HL-60/S4 (cell line): Measurements from ENCODE around the gene RUNDC3A.

Source experiments
- in situ Hi-C: fragments of 300-500 bp; cut with MboI; formaldehyde crosslinking; loops from 2 replicates; pipeline ENCODE4 v1.14.3; 2022; ENCODE audit warnings: low sequenced_read_pairs

RUNDC3A gene

DNA sequence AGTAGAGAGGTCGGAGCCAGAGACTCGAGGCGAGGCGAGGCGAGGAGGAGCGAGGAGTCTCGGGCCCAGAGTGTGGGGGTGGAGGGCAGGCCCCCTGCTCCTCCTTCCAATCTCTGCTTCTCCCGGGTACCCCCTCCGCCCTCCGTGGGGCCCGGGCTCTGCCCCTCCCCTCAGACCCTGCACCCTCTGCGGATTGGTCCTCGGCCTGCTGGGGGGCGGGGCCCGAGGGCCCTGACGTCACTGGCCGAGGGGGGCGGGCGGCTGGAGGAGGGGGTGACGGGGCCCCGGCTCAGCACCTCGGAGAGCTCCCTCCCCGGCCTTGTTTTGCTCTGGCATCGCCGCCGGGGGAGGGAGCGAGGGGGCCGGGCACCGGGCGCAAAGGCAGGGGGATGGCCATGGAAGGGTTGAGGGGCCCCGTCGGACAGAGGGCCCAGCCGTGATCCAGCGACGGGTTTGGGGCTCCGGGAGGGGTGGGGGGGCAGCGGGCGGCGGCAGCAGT, at the start of gene RUNDC3A:
TSS of gene RUNDC3A (plus strand) at position 282 of the 499 bp plus-strand sequence. CDS start 232 bp downstream, outside the sequence.
- in situ Hi-C loops = no loop called here

DNA sequence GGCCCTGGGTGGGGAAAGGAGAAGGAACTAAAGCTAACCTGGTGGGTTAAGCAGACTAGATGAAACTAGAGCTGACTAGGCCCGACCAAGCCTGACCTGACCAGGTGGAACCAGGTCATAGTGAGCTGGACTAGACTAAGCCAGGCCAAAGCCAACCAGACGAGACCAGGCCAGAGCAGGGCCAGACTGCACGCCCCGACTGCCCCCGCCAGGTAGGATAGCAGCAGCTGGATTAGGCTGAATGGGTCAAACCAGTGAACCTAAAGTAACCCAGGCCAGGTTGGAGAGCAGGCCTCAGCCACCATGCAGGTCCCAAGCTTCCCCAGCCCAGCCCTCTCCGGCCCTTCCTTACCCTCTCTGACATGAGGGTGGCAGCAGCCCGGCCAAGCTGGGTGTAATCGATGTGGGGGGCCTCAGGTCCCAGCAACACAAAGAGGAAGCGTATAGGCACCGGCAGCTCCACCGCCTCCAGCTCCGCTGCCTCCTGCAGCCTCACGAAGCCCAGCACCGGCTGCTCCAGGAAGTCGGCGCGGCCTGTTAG, 49.5 kb upstream of the RUNDC3A start:
- in situ Hi-C loops = no loop called here

DNA sequence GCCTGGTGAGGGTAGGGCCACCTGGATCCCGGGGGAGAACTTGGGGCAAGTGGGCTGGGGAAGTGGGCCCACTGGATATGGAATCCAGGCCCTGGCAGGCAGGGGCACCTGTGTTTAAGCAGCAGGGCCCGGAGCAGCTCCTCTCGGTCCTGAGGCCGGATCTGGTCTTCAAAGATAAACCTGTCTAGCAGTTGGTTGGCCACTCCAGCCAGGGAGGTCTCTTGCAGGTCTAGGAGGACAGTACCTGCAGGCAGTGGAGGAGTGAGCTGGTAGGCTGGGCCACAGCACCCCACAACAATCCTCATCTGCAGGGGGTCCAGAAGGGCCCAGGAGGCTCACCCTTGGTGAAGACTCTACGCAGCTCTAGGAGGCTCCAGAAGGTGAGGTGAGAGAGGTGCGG, 48.1 kb upstream of the RUNDC3A start:
- in situ Hi-C loops = no loop called here

DNA sequence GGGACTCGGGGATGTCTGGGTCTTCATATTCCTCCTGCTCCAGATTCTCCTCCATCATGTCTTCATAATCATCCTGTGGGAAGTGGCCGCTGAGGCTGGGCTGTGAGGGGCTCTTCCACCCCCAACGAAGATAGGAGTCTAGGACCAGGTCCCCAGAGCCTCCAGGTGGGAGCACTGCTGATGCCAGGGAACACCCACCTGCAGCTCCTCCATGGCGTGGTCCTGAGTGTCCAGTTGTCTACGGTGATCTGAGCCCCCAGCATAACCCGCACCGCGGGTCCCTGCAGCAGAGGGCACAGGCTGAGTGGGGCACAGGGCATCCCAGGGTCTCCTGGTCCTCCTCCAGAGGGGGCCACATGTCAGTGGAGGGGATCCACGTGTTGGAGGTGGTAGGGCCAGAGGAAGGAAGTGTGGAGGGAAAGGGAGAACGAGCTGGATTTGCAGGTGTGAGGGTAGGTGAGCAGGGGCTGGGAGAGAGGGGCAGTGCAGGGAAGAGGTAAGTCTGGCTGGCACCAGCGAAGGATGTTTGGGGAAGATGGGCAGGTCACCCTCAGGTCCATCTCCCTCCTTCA, 45.7 kb upstream of the RUNDC3A start:
- in situ Hi-C loops = no loop called here

DNA sequence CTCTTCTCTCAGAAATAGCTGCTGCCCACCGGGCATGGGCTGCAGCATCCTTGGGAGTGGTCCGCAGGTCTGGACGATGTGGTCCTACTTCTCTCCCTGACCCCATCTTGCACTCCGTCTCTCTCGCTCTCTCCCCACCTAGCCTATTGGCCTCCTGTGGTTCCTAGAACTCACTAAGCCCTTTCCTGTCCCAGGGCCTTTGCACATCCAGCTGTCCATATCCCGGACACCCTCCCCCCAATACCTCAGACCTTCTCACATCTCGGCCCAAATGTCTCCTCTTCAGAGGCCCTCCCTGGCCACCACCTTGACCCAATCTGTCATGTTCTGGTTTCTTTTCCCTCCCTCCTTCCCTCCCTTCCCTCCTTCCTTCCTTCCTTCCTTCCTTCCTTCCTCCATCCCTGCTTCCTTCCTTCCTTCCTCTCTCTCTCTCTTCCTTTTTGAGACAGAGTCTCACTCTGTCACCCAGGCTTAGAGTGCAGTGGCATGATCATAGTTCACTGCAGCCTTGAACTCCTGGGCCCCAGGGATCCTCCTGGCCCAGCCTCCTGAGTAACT, 45.0 kb upstream of the RUNDC3A start:
- in situ Hi-C loops = no loop called here

DNA sequence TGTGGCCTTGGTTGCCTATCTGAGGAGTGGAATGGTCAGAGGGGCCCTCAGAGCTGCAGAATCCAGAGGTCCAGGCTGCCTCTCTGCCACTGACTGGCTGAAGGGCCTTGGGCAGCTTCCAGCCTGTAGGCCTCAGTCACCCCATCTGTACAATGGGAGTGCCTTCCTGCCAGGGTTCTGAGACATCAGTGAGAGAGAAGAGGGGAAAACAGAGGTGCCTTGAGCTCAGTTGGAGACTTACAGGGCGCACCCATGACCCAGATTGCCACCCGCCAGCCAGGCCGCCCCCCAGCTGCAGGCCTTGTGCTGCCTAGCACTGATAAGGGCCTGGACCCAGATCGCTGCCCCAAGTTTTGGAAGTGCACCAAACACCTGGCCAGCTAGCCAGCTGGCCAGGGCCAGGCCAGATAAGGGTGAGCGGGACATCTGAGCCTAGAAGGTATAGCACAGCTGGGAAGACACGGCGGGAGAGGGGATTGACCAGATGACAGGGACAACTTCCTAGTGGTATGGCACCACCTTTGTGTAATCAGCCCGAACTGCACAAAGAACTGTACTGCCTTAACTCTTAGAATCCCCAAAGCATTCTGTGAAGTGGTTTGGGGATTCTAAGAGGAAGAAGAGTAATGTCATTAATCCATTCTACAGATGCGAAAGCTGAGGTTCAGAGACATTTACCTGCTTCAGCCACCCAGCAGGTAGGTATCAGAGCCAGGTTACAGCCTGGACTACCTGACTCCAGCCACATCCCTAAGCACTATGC, 41.8 kb upstream of the RUNDC3A start:
- in situ Hi-C loops = no loop called here

DNA sequence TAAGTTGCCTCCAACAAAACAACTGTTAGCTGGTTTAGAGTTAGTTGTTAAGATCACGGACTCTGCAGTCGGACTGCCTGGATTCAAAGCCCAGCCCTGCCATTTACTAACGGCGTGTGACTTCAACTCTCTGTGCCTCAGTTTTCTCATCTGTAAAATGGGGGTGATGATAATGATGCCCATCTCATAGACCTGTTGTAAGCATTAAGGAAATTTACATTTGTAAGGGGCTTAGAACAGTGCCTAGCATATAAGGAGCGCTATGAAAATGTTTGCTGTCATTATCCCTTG, 41.3 kb upstream of the RUNDC3A start:
- in situ Hi-C loops = no loop called here

DNA sequence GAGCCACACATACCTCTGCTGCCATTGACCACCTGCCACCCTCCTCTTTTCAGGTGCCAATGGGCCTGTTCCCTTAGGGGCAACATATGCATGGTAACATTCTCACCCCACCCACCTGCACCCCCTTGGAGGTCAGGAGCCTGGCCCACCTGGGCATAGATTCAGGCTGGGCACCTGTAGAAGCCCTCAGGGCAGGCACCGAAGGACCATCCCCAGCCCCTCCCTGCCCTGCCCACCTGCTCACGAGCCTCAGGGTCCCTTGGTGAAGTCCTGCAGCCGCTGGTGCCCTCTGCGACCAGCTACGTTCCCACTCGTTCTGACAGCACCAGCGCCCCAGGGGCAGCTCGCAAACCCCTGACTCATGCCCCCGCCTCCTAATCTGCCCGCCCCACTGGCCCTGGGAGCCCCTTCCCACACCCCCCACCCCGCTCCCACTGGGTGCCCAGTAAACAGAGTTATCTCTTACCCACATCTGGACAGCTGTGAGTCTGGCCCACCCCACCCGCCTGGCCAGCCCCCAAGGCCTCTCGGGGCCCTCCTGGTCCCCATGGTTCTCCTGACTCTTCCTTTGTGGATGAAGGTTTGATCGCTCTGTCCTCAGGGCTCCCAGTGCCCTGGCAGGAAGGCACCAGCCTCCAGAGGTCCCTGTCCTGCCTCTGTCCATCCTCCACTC, 40.4 kb upstream of the RUNDC3A start, which contains the start of gene SLC4A1:
TSS of gene SLC4A1 (minus strand) at position 318 of the 673 bp plus-strand sequence. CDS start 5,269 bp downstream, outside the sequence.
- in situ Hi-C loops = no loop called here

DNA sequence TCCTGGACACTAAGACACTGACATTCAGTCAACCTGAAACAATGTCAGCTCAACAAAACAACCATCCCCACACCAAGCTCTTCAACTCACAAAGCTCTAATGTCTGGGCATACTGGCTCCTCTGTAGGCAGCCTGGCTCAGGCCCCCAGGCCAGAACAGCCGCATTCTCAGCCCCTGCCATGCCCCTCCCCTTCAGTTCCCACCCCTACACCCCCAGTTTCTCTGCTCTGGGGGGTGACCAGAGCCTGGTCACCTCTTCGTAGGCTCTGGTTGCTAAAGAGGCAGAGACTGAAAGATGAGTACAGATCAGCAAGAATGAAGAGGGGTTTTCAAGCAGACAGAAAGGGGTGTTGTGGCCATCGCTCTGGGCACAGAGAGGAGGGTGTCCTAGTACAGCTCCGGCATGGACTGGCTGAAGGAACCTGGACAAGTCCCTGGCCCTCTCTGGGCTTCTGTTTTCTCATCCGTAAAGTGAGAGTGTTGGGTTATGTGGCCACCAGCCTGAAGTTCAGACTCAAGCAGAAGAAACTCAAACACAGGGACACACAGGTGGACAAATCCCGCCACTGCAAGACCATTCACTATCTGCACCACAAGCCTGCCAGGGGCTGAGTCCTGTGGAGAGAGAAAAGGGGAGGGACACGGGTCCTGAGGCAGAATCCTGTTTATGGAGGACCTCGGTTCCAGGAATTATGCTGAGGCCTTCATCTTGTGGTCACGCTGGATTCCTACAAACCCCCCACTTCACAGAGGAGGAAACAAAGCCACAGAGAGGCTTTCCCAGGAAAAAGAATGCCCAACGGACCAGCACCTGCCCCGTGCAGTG, 39.5 kb upstream of the RUNDC3A start:
- in situ Hi-C loops = no loop called here

DNA sequence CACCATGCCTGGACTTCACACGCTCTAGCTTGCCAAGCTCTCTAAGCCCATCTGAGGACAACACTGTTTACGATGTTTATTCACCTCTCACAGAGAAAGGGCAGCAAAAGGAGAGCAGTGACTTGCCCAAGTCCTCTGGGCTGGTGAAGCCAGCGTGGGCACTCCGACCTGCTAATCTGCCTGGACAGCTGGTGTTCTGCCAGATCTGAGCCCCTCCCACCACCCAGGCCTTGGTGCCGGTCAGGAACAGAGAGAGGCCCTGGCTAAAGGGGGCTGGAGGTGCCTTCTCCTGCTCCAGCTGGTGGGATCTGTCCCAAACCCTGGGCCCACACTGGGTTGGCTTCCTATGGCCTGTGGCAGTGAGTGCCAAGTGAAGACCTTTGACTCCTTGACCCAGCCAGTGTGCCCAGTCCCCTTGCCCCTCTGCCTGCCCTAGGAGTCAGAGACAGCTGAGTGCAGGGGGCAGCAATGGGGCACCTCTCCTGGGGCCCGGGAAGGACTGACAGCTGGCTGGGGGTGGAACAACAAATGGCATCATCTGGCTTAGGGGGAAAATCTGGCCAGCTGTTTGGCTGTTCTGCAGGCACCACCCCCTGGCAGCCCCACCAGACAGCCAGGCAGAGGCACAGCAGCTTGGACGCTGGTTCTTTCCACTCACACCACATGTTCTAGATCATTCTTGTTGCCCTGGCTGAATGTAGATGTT, 38.7 kb upstream of the RUNDC3A start:
- in situ Hi-C loops = no loop called here

DNA sequence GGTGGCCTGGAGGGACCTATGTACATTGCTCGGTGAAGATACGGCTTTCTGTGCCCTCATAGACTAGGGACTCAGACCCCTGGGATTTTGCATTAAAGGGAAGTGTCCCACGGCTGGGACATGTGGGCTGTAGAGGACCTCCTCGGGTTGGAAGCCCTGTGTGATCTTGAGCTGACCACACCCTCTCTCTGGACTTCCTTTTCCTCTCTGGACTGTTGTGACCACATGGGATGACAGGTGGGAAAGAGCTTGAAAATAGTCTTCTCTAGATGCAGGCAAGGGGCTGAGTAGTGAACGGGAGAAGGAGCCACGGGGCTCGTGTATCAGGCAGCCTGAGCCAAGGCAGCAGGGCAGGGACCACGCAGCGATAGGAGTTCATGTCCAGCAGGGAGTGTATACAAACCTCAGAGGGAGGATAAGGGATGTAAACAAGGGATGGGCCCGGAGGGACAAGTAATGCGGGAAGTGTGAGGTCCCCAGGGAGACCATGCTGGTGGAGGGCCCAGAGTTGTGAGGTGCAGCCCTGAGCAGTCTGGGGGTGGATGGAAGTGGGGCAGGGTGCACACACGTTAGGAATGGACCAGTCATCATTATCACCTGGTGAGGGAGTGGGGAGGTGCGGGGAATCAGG, 36.0 kb upstream of the RUNDC3A start:
- in situ Hi-C loops = no loop called here

DNA sequence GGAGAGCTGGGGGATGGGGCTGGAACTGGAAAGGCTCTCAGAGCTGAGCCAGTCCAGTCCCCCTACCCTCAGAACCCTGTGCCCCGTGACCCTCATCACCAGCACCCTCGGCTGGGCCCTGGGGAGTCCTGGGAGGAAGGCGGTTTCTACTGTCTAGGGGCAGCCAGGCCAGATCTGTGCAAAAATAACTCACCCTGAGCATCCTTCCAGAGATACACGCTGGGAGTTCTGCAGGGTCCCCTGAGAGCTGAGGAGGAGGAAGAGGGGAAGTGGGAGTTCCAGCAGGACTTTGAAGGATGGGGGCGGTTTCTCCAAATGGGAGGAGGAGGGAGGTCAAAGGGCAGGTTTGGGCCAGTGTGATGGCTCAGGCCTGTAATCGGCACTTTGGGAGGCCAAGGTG, 35.4 kb upstream of the RUNDC3A start:
- in situ Hi-C loops = no loop called here

DNA sequence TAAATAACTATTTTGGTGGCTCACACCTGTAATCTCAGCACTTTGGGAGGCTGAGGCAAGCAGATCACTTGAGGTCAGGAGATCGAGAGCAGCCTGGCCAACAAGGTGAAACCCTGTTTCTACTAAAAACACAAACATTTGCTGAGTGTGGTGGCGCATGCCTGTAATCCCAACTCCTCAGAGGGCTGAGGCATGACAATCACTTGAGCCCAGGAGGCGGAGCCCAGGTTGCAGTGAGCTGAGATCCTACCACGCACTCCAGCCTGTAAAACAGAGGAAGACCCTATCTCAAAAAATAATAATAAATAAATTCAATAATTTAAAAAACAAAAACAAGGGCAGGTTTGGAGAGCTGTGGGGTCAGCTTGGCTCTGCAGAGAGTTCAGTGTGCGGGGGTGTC, 34.8 kb upstream of the RUNDC3A start:
- in situ Hi-C loops = no loop called here

DNA sequence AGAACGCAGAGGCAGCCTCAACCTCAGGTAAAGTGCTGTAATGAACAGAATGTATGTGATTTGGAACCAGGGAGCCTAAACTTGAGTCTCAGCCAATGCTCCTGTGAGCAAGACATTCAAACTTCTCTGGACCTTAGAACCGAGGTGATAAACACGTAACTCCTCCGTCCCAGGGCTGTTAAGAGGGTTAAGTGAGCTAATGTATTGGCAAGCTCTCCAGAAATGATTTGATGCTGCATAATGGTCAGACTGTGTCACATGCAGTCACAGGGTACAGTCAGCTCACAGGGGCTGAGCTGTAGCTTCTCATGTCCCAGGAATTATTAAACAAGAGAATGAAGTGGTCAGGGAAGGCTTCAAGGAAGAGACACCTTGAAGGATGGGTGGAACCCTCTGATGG, 30.4 kb upstream of the RUNDC3A start:
- in situ Hi-C loops = no loop called here

DNA sequence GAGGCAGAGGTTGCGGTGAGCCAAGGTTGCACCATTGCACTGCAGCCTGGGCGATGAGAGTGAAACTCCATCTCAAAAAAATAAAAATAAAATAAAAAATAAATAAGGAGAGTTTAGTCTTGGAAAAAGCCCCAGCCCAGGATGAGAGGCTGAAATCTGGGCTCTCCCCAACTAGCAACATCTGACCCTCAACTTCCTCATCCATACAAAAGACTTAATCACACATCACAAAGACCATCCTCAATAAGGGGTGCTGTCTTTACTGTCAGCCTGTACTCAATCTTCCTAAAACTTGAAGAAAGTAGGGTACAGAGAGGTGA, 29.1 kb upstream of the RUNDC3A start:
- in situ Hi-C loops = no loop called here

DNA sequence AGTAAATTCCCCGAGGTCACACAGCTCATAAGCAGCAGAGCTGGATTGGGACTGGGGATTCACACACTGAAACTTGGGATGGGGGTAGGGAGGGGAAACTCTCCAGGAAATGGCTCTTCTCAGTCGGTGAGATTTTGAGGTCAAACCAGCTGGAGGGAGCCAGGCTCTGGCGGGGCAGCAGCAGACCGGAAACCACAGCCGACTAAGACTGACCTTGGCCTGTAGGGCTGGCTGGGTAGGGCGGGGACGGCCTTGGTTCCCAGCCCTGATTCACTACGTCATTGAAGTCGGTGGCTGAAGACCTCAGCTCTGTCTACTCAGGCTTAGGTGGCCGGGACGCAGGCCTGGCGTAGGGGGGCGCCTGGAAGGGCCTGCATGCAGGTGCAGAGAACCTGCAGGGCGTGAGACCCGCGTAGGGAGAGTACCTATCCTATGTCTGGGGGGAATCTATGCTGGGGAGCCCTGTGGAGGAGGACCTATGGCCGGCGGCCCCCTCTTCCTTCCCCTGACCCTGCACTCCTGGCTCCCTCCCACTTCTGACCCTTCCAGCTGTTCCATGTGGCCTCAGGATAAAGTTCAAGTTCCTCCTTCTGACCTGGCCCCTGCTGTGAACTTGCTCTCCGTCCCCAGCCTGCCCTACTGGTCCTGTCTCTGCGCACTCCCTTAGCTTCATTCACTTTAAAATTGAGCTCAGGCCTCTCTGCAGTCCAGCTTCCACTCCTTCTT, 28.6 kb upstream of the RUNDC3A start:
- in situ Hi-C loops = no loop called here

DNA sequence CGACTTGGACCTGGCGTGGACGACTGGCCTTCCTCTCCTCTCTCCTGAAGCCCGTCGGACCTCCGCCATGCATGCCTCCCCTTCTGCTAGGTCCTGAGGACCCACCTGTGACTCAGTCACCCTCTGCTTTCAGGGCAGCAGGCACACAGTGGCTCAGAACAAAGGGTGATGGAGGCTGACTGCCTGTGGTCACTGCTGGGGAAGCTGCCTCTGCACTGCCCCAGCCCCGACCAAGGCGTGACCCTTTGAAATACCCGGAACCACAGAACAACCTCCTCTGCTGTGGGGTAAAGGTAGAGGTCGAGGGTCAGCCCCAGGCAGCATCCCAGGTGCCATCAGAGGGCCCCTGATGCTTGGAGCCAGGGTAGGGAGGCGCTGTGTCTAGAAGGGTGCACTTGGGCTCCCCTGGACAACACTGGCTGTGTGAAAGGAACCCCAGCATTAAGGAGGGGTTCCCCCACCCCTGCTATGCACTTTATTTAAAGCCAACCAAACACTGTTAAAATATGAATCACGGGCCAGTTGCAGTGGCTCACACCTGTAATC, 27.9 kb upstream of the RUNDC3A start:
- in situ Hi-C loops = no loop called here

DNA sequence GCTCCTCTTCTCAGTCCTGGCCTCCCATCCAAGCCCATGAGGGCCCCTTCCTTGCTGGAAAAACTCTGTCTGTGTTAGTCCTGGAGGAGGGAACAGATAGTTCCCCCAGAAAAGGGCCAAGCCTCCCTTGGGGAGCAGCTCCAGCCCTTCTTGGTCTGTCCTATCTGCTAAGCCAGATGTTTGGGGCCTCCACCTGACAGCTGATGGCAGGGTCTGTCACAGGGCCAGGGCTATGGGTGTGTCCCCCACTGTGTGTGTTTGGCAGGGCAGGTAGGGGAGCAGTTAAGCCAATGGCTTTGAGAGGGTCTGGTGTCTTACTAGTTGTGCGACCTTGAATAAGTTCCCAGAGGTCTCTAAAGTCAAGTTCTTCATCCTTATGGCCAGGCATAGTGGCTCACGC, 26.8 kb upstream of the RUNDC3A start:
- in situ Hi-C loops = no loop called here

DNA sequence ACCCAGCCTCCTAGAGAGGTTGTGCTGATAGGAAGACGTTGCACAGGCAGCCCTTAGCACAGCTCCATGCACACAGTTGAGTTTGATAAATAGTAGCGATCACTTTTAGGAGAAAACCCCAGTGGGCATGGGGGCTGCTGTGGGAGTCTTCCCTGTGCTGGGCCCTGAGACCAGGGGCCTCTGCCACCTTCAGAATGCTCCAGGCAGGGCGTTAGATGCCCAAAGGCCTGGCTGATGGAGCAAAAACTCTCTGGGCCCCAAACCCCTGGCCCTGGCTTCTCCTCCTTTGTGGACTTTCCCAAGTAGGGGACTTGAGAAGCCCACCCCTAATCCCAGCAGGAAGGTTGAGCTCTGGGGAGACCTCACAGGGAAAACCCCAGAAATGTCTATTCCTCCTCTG, 26.1 kb upstream of the RUNDC3A start:
- in situ Hi-C loops = no loop called here
